SK-N-MC (cell line): ENCODE data around the gene HYDIN.
"Not testable (repeated sequence)": the region's sequence is repeated elsewhere in the genome, so short reads cannot be mapped to it uniquely, and the experiment has no call there.

ENCODE experiments used
- DNase-seq: peaks from one replicate; pipeline ENCODE4 v3.0.0-alpha.2; 2011; ENCODE audit warnings: low read depth, low spot score
- H3K27ac ChIP-seq: fragments of 200-600 bp; sonication (generic); 2 replicates; pipeline ENCODE4 v1.5.1; 2016; ENCODE audit warnings: mixed run types
- H3K36me3 ChIP-seq: fragments of 200-600 bp; sonication (generic); 2 replicates; pipeline ENCODE4 v1.6.1; 2017; ENCODE audit warnings: antibody characterized with exemption, low read length, mixed read lengths; ENCODE audit not compliant: insufficient read depth
- H3K4me3 ChIP-seq: fragments of 200-600 bp; sonication (generic); 2 replicates; pipeline ENCODE4 v1.5.1; 2016
- H3K9ac ChIP-seq: fragments of 200-600 bp; sonication (generic); 2 replicates; pipeline ENCODE4 v1.8.0; 2017; ENCODE audit warnings: mixed run types, mixed read lengths; ENCODE audit not compliant: insufficient read length
- H3K9me3 ChIP-seq: fragments of 200-600 bp; sonication (generic); 2 replicates; pipeline ENCODE4 v1.6.1; 2017; ENCODE audit warnings: low read depth, mild to moderate bottlenecking, antibody characterized with exemption, low read length, moderate library complexity, mixed read lengths
- EZH2 ChIP-seq: fragments of 200-600 bp; sonication (generic); IDR thresholded peaks from one replicate; pipeline ENCODE4 v1.6.1; 2017; ENCODE audit warnings: antibody characterized with exemption
- FOXP2 ChIP-seq: optimal IDR thresholded peaks from 2 replicates; pipeline ENCODE3; 2011; ENCODE audit warnings: mild to moderate bottlenecking, moderate library complexity; ENCODE audit not compliant: insufficient read depth; ENCODE audit errors: extremely low read length, control extremely low read depth
- POLR2AphosphoS5 ChIP-seq: IDR thresholded peaks from 2 replicates; pipeline ENCODE4 v1.6.1; 2012; ENCODE audit warnings: mild to moderate bottlenecking, low read depth, low read length, borderline replicate concordance

HYDIN gene

GRCh38 chr16:71172481-71173207 is 57.9 kb downstream of the HYDIN start:
- H3K27ac ChIP-seq: no peak overlapping the region
- H3K9me3 ChIP-seq: no peaks in the 10 kb centered on the region
- H3K36me3 ChIP-seq: no peaks in the 10 kb centered on the region
- H3K9ac ChIP-seq: no peak overlapping the region
- no peak for TF ChIP-seq EZH2
- no peak for TF ChIP-seq POLR2AphosphoS5
- TF ChIP-seq FOXP2: no peak
- H3K4me3 ChIP-seq: no peak overlapping the region
- no peak for DNase-seq

GRCh38 chr16:71161007-71161406 is 69.5 kb downstream of the HYDIN start:
- not testable (repeated sequence) for H3K36me3 ChIP-seq, DNase-seq, H3K9ac ChIP-seq, H3K27ac ChIP-seq, H3K4me3 ChIP-seq, H3K9me3 ChIP-seq

GRCh38 chr16:71157278-71157677 is 73.2 kb downstream of the HYDIN start:
- not testable (repeated sequence) for DNase-seq, H3K9me3 ChIP-seq, H3K4me3 ChIP-seq, H3K36me3 ChIP-seq, H3K27ac ChIP-seq, H3K9ac ChIP-seq

- H3K27ac ChIP-seq, H3K9me3 ChIP-seq, H3K9ac ChIP-seq, H3K36me3 ChIP-seq, DNase-seq, H3K4me3 ChIP-seq: not testable (repeated sequence)
Observed at GRCh38 chr16:71153329-71153728, 77.2 kb downstream of the HYDIN start.

- not testable (repeated sequence) for H3K9me3 ChIP-seq, DNase-seq, H3K36me3 ChIP-seq, H3K4me3 ChIP-seq, H3K27ac ChIP-seq, H3K9ac ChIP-seq
Observed at GRCh38 chr16:71151654-71152053, 78.9 kb downstream of the HYDIN start.

- not testable (repeated sequence) for H3K27ac ChIP-seq, H3K4me3 ChIP-seq, H3K36me3 ChIP-seq, DNase-seq, H3K9ac ChIP-seq, H3K9me3 ChIP-seq
Observed at GRCh38 chr16:71143246-71143645, 87.3 kb downstream of the HYDIN start.

GRCh38 chr16:71110565-71110964 is 120.0 kb downstream of the HYDIN start:
- H3K36me3 ChIP-seq, DNase-seq, H3K27ac ChIP-seq, H3K9me3 ChIP-seq, H3K9ac ChIP-seq, H3K4me3 ChIP-seq: not testable (repeated sequence)

GRCh38 chr16:71109656-71110208 is 120.8 kb downstream of the HYDIN start:
- H3K27ac ChIP-seq, H3K4me3 ChIP-seq, H3K9me3 ChIP-seq, DNase-seq, H3K9ac ChIP-seq, H3K36me3 ChIP-seq: not testable (repeated sequence)

- H3K9ac ChIP-seq, H3K27ac ChIP-seq, H3K4me3 ChIP-seq, H3K9me3 ChIP-seq, DNase-seq, H3K36me3 ChIP-seq: not testable (repeated sequence)
Observed at GRCh38 chr16:71105881-71106280, 124.6 kb downstream of the HYDIN start.

GRCh38 chr16:71083573-71083972 is 146.9 kb downstream of the HYDIN start:
- H3K27ac ChIP-seq, H3K9ac ChIP-seq, DNase-seq, H3K4me3 ChIP-seq, H3K36me3 ChIP-seq, H3K9me3 ChIP-seq: not testable (repeated sequence)

GRCh38 chr16:71080777-71081176 is 149.7 kb downstream of the HYDIN start:
- not testable (repeated sequence) for H3K27ac ChIP-seq, H3K9me3 ChIP-seq, H3K4me3 ChIP-seq, H3K36me3 ChIP-seq, H3K9ac ChIP-seq, DNase-seq

GRCh38 chr16:71080262-71080661 is 150.3 kb downstream of the HYDIN start:
- H3K9ac ChIP-seq, H3K36me3 ChIP-seq, H3K4me3 ChIP-seq, DNase-seq, H3K9me3 ChIP-seq, H3K27ac ChIP-seq: not testable (repeated sequence)

- not testable (repeated sequence) for DNase-seq, H3K4me3 ChIP-seq, H3K9ac ChIP-seq, H3K36me3 ChIP-seq, H3K9me3 ChIP-seq, H3K27ac ChIP-seq
Observed at GRCh38 chr16:71070651-71071050, 159.9 kb downstream of the HYDIN start.

GRCh38 chr16:71069842-71070241 is 160.7 kb downstream of the HYDIN start:
- H3K27ac ChIP-seq, DNase-seq, H3K4me3 ChIP-seq, H3K9me3 ChIP-seq, H3K36me3 ChIP-seq, H3K9ac ChIP-seq: not testable (repeated sequence)
